ENCODE measurements around the gene CUTC.
"Not testable (repeated sequence)": the region's sequence is repeated elsewhere in the genome, so short reads cannot be mapped to it uniquely, and the experiment has no call there.

Gene CUTC

DNA sequence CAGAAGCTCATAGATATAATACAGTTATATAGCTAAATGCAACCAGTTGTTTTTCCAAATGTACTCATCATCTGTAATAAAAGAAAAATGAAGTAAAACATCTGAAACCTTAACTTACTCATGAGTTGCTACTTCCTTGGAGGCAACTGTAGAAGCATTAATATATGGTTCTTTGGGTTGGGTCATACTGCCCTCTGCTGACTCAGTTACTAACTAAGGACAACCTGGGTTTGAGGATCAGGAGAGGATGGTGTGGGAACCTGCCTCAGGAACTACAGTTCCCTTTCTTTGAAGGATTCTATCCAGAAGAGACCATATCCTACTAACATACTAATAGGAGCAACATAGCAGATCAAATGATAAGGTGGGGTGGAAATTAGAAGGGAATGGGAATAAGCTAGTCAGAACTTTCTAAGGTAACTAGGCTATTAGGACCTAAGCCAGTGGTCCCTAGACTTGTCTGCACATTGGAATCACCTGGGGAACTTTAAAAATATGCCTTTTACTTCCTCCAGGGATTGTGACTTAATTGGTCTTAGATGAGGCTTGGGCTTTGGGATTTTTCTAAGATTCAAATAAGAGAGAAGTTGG is 20.8 kb upstream of the CUTC start:
- H3K36me3 ChIP-seq (ENCODE audit: control insufficient read depth, insufficient read depth, low read length), result peaks cover 8% of the 10 kb centered on the region
- H3K9me3 ChIP-seq (ENCODE audit: control insufficient read depth, insufficient read depth, low read length), result no peaks in the 10 kb centered on the region
- no peak overlapping the region for H3K9ac ChIP-seq (ENCODE audit: low read depth, low read length)
- no peaks in the 10 kb centered on the region for H3K27me3 ChIP-seq (ENCODE audit: control insufficient read depth, insufficient read depth, low read length)
- H3K4me3 ChIP-seq (ENCODE audit: low read depth, low read length), result no peak overlapping the region
- no peaks in the 10 kb centered on the region for H3K4me1 ChIP-seq (ENCODE audit: control insufficient read depth, insufficient read depth, low read length)

DNA sequence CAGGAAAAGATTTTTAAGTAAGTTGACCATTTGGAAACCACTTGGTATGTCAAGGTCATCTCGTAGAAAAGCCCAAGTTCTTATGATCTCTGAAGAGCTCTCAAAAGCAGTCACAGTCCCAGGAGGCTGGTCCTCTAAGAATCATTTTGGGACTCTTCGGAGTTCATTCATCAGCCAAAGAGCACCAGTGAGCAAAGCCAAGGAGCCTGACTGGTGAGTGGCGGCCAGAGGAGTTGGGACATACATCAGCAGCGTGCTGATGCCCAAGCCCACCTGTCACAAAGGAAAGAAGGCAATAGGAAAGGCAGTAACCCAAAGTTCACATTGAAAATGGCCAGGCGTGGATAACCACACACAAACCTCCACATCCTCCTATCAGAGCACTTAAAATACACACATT is 17.6 kb upstream of the CUTC start:
- Histone ChIP-seq H3K36me3 (ENCODE audit: control insufficient read depth, insufficient read depth, low read length) (peaks cover 12% of the 10 kb centered on the region), H3K4me3 (ENCODE audit: low read depth, low read length) (no peak overlapping the region), H3K4me1 (ENCODE audit: control insufficient read depth, insufficient read depth, low read length) (no peaks in the 10 kb centered on the region), H3K27me3 (ENCODE audit: control insufficient read depth, insufficient read depth, low read length) (no peaks in the 10 kb centered on the region), H3K9me3 (ENCODE audit: control insufficient read depth, insufficient read depth, low read length) (no peaks in the 10 kb centered on the region), H3K9ac (ENCODE audit: low read depth, low read length) (no peak overlapping the region)

DNA sequence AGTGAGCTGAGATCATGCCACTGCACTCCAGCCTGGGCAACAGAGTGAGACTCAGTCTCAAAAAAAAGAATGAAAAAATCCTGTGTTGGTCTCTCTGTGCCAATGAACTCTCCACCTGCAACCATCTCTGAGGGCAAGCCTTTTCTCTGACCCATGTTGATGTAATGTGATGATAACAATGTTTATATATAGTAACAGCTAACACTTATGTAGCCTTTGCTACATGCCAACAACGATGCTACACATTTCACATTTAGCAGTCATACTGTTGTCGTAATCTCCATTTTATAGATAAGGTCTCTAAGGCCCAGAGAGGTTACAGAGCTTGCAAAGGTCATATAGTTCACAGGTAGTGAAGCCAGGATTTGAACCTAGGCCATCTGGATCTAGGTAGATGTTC is 11.6 kb upstream of the CUTC start:
- Histone ChIP-seq H3K27me3 (ENCODE audit: control insufficient read depth, insufficient read depth, low read length) (no peaks in the 10 kb centered on the region), H3K4me1 (ENCODE audit: control insufficient read depth, insufficient read depth, low read length) (no peaks in the 10 kb centered on the region), H3K9ac (ENCODE audit: low read depth, low read length) (no peak overlapping the region), H3K4me3 (ENCODE audit: low read depth, low read length) (no peak overlapping the region), H3K9me3 (ENCODE audit: control insufficient read depth, insufficient read depth, low read length) (no peaks in the 10 kb centered on the region), H3K36me3 (ENCODE audit: control insufficient read depth, insufficient read depth, low read length) (peaks cover 23% of the 10 kb centered on the region)

DNA sequence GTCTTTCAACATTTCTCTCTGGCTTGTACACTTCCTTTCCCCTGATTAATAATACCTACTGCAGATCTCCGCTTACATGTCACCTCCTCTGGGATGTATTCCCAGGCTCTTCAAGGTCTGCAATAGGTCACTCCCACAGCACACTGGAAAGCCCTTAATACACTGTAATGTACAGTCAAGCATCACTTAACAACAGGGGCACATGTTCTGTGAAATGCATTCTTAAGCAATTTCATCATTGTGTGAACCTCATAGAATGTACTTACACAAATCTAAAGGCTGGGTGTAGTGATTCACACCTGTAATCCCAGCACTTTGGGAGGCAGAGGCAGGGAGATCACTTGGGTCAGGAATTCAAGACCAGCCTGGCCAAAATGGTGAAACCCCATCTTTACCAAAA is 2.0 kb upstream of the CUTC start:
- Histone ChIP-seq H3K9ac (ENCODE audit: low read depth, low read length) (no peak overlapping the region), H3K9me3 (ENCODE audit: control insufficient read depth, insufficient read depth, low read length) (no peaks in the 10 kb centered on the region), H3K27me3 (ENCODE audit: control insufficient read depth, insufficient read depth, low read length) (no peaks in the 10 kb centered on the region), H3K4me1 (ENCODE audit: control insufficient read depth, insufficient read depth, low read length) (peaks cover 4% of the 10 kb centered on the region), H3K4me3 (ENCODE audit: low read depth, low read length) (no peak overlapping the region), H3K36me3 (ENCODE audit: control insufficient read depth, insufficient read depth, low read length) (peaks cover 16% of the 10 kb centered on the region)

DNA sequence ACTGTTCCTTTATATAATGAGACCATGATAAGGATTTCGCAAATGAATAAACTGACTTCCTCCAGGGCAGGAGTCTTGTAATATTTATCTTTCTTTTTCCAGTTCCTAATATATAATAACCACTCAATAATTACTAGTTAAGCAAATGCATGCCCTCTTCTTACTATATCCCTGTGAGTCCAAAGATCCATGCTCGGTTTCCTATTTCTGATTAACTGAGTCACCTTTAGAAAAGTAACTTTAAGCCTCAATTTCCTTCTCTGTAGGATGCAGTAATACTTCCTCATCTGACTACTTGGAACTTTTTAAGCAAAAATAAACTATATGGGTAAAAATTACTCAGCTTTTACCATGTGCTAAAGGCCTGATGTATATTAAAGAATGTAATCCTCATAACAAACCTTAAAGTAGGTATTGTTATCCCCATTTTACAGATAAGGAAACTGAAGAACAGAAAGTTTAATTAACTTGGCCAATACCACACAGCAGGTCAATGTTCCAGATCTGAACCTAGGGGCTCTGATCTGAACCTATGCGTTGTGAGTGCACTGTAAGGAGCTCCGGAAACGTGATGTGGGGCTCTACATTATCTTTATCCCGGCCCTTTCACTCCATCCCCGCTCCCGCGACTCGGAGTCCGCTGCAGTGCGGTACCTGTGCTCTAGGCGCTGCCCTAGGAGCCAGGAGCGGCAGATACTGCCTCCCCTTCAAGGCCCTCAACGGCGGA is 565 bp upstream of the CUTC start:
- Histone ChIP-seq H3K36me3 (ENCODE audit: control insufficient read depth, insufficient read depth, low read length) (peaks cover 6% of the 10 kb centered on the region), H3K4me3 (ENCODE audit: low read depth, low read length) (peak overlapping the region; percentile 89), H3K4me1 (ENCODE audit: control insufficient read depth, insufficient read depth, low read length) (peaks cover 4% of the 10 kb centered on the region), H3K9me3 (ENCODE audit: control insufficient read depth, insufficient read depth, low read length) (no peaks in the 10 kb centered on the region), H3K9ac (ENCODE audit: low read depth, low read length) (peak overlapping the region; percentile 88), H3K27me3 (ENCODE audit: control insufficient read depth, insufficient read depth, low read length) (no peaks in the 10 kb centered on the region)

DNA sequence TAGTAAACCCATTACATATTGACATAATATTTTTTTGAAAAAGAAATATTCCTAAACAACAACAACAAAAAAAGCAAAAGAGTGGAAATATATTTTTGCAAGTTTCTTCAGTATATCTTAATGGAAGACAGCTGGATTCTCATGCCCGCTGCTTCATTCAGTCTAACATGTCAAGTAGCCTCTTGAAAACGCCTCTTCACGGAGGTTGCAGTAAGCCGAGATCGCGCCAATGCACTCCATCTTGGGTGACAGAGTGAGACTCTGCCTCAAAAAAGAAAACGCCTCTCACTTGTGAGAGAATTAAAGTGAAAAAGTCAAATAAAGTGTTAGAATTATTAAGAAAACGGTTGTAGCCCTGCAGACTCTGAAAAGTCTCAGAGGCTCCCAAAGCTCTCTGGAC is 1.3 kb downstream of the CUTC start:
- Histone ChIP-seq H3K9me3 (ENCODE audit: control insufficient read depth, insufficient read depth, low read length) (no peaks in the 10 kb centered on the region), H3K27me3 (ENCODE audit: control insufficient read depth, insufficient read depth, low read length) (no peaks in the 10 kb centered on the region), H3K4me3 (ENCODE audit: low read depth, low read length) (no peak overlapping the region), H3K36me3 (ENCODE audit: control insufficient read depth, insufficient read depth, low read length) (peaks cover 5% of the 10 kb centered on the region), H3K9ac (ENCODE audit: low read depth, low read length) (no peak overlapping the region), H3K4me1 (ENCODE audit: control insufficient read depth, insufficient read depth, low read length) (peaks cover 4% of the 10 kb centered on the region)

DNA sequence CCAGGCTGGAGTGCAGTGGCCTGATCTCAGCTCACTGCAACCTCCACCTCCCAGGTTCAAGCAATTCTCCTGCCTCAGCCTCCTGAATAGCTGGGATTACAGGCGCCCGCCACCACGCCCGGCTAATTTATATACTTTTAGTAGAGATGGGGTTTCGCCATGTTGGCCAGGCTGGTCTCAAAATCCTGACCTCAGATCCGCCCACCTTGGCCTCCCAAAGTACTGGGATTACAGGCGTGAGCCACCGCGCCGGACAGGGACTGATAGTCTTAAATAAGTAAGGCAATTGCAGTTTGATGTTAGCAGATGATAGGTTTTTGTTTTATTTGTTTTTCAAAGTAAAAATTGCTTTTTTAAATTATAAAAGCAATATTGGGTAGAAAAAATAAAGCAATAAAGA is 2.1 kb downstream of the CUTC start:
- H3K27me3 ChIP-seq (ENCODE audit: control insufficient read depth, insufficient read depth, low read length); H3K4me3 ChIP-seq (ENCODE audit: low read depth, low read length); H3K4me1 ChIP-seq (ENCODE audit: control insufficient read depth, insufficient read depth, low read length); H3K36me3 ChIP-seq (ENCODE audit: control insufficient read depth, insufficient read depth, low read length); H3K9ac ChIP-seq (ENCODE audit: low read depth, low read length); H3K9me3 ChIP-seq (ENCODE audit: control insufficient read depth, insufficient read depth, low read length): not testable (repeated sequence)

DNA sequence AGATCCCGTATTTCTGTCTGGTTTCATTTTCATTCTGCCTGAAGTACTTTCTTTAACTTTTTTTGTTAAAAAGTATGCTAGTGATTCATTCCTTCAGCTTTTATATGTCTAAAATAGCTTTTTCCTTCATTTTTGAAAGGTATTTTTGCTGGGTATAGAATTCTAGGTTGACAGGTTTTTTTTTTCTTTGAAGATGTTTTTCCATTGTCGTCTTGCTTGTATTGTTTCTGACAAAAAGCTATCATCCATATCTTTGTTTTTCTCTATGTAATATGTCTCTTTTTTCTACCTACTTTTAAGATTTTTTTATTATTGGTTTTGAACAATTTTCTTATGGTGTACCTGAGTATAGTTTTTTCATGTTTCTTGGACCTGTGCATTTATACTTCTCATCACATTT is 8.2 kb downstream of the CUTC start:
- Histone ChIP-seq H3K27me3 (ENCODE audit: control insufficient read depth, insufficient read depth, low read length) (no peaks in the 10 kb centered on the region), H3K4me3 (ENCODE audit: low read depth, low read length) (no peak overlapping the region), H3K9ac (ENCODE audit: low read depth, low read length) (no peak overlapping the region), H3K4me1 (ENCODE audit: control insufficient read depth, insufficient read depth, low read length) (no peaks in the 10 kb centered on the region), H3K36me3 (ENCODE audit: control insufficient read depth, insufficient read depth, low read length) (peaks cover 16% of the 10 kb centered on the region), H3K9me3 (ENCODE audit: control insufficient read depth, insufficient read depth, low read length) (no peaks in the 10 kb centered on the region)

DNA sequence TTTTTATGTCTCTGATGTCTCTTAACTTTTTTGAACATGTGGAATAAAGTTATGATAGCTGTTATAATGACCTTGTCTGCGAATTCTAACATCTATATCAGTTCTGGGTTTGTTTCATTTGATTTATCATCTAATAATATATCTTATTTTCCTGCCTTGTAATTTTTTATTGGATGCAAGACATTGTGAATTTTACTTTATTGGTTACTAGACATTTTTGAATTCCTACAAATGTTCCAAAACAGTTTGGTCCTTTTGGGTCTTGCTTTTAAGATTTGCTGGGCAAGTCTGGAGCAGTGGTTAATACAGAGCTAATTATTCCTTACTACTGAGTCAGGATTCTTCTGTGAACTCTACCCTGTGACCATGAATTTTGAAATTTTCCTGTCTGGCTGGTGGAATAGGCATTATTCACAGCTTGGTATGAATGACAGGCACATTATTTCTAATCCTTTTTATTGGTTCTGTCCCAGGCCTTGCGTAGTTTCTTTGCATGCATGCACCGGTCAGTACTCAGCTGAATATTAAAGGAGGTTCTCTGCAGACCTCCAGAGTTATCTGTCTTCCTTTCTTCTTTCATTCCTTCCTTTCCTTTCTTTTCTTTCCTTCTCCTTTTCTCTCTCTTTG is 9.0 kb downstream of the CUTC start:
- no peaks in the 10 kb centered on the region for H3K27me3 ChIP-seq (ENCODE audit: control insufficient read depth, insufficient read depth, low read length)
- H3K9ac ChIP-seq (ENCODE audit: low read depth, low read length), result no peak overlapping the region
- H3K4me1 ChIP-seq (ENCODE audit: control insufficient read depth, insufficient read depth, low read length), result no peaks in the 10 kb centered on the region
- H3K36me3 ChIP-seq (ENCODE audit: control insufficient read depth, insufficient read depth, low read length), result peaks cover 20% of the 10 kb centered on the region
- no peaks in the 10 kb centered on the region for H3K9me3 ChIP-seq (ENCODE audit: control insufficient read depth, insufficient read depth, low read length)
- H3K4me3 ChIP-seq (ENCODE audit: low read depth, low read length), result no peak overlapping the region

DNA sequence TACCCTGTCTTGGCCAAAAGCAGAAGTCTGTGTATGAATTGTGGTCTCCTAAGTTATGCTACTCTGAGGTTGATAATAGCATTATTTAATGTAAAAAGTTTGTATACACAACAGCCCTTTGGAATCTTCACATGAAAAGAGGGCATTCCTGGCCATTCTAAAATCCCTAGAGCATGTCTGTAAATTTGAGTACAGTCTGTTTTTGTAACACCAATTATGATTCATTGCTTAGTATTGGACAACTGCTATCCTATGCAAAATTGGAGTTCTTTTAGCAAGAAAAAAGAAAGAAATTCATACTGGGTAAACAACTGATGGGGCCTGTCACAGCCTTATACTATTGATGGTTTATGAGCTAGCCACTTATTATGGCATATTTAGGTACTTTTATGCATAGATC is 10.2 kb downstream of the CUTC start:
- Histone ChIP-seq H3K27me3 (ENCODE audit: control insufficient read depth, insufficient read depth, low read length) (no peaks in the 10 kb centered on the region), H3K9me3 (ENCODE audit: control insufficient read depth, insufficient read depth, low read length) (no peaks in the 10 kb centered on the region), H3K4me1 (ENCODE audit: control insufficient read depth, insufficient read depth, low read length) (no peaks in the 10 kb centered on the region), H3K36me3 (ENCODE audit: control insufficient read depth, insufficient read depth, low read length) (peaks cover 20% of the 10 kb centered on the region), H3K9ac (ENCODE audit: low read depth, low read length) (no peak overlapping the region), H3K4me3 (ENCODE audit: low read depth, low read length) (no peak overlapping the region)

DNA sequence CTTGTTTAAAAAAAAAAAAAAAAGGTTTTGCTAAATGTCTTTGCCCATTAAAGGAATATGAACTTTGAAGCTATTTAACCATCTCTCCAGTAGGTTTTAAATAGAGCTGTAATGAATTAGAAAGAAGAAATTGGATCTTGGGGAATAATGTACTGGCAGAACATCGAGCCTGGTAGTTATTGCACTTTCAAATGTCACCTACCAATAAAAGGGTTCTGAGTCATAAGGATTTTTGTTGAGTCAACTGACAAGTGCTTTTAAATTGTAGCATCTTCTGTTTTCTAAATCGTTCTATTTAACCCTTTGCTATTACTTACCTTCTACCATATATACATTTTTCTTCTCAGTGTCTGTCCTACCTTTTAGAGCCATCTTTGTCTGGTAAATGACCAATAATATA is 10.7 kb downstream of the CUTC start:
- Histone ChIP-seq H3K9ac (ENCODE audit: low read depth, low read length) (no peak overlapping the region), H3K4me1 (ENCODE audit: control insufficient read depth, insufficient read depth, low read length) (no peaks in the 10 kb centered on the region), H3K9me3 (ENCODE audit: control insufficient read depth, insufficient read depth, low read length) (no peaks in the 10 kb centered on the region), H3K4me3 (ENCODE audit: low read depth, low read length) (no peak overlapping the region), H3K36me3 (ENCODE audit: control insufficient read depth, insufficient read depth, low read length) (peaks cover 23% of the 10 kb centered on the region), H3K27me3 (ENCODE audit: control insufficient read depth, insufficient read depth, low read length) (no peaks in the 10 kb centered on the region)

DNA sequence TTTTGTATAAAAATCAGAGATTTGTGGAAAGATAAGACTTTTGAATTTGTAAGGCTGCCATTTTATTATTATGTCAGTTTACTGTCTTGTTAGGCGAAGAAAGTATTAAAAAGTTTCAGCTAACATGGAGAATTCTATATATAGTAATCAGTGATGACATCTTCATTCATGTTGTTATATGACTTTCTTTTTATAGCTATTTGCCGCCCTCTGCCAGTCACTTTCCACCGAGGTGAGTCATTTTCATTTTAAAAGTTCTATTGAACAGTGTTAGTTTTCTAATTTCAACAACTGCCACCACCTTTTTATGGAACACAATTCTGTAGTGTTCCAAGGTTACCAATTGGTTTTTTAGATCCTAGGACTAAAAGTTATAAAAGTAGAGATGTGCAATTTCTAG is 11.8 kb downstream of the CUTC start:
- Histone ChIP-seq H3K4me3 (ENCODE audit: low read depth, low read length) (no peak overlapping the region), H3K27me3 (ENCODE audit: control insufficient read depth, insufficient read depth, low read length) (no peaks in the 10 kb centered on the region), H3K9ac (ENCODE audit: low read depth, low read length) (no peak overlapping the region), H3K4me1 (ENCODE audit: control insufficient read depth, insufficient read depth, low read length) (no peaks in the 10 kb centered on the region), H3K9me3 (ENCODE audit: control insufficient read depth, insufficient read depth, low read length) (no peaks in the 10 kb centered on the region), H3K36me3 (ENCODE audit: control insufficient read depth, insufficient read depth, low read length) (peaks cover 23% of the 10 kb centered on the region)
